HepG2 (cell line): ENCODE measurements around the gene FBXL20. TPM values are rescaled to one million over a fixed set of nuclear protein-coding genes. Genes with fewer than 3 reads are reported as not detected.

Source experiments
- CEBPB ChIP-seq: IDR thresholded peaks from 2 replicates; pipeline ENCODE4 v1.6.1; 2011; ENCODE audit warnings: low read depth, low read length, improper control_type of control experiment, borderline replicate concordance
- EEA1 ChIP-seq: sonication (generic); formaldehyde crosslinking; IDR thresholded peaks from 2 replicates; pipeline ENCODE4 v1.5.1; 2020; ENCODE audit warnings: mild to moderate bottlenecking, missing genetic modification reagents, borderline replicate concordance
- ELF3 ChIP-seq: IDR thresholded peaks from 2 replicates; pipeline ENCODE4 v1.6.1; 2016; ENCODE audit warnings: missing genetic modification reagents, missing compliant biosample characterization
- HOXA7 ChIP-seq: sonication (generic); formaldehyde crosslinking; IDR thresholded peaks from 2 replicates; pipeline ENCODE4 v1.8.1; 2022; ENCODE audit warnings: mild to moderate bottlenecking, missing genetic modification reagents, moderate library complexity
- ISL2 ChIP-seq: sonication (generic); formaldehyde crosslinking; IDR thresholded peaks from 2 replicates; pipeline ENCODE4 v1.5.0; 2020; ENCODE audit warnings: missing genetic modification reagents
- KLF9 ChIP-seq: IDR thresholded peaks from 2 replicates; pipeline ENCODE4 v1.6.1; 2016; ENCODE audit warnings: low read depth
- KMT2B ChIP-seq: IDR thresholded peaks from 2 replicates; pipeline ENCODE4 v1.6.1; 2016; ENCODE audit warnings: missing genetic modification reagents, missing compliant biosample characterization
- MTA1 ChIP-seq: sonication (generic); formaldehyde crosslinking; IDR thresholded peaks from 2 replicates; pipeline ENCODE4 v1.4.0; 2020; ENCODE audit warnings: missing genetic modification reagents, mild to moderate bottlenecking, borderline replicate concordance
- NAIF1 ChIP-seq: sonication (generic); formaldehyde crosslinking; IDR thresholded peaks from 2 replicates; pipeline ENCODE4 v1.5.0; 2020; ENCODE audit warnings: mild to moderate bottlenecking, missing genetic modification reagents, borderline replicate concordance
- NFYB ChIP-seq: sonication (generic); formaldehyde crosslinking; IDR thresholded peaks from 2 replicates; pipeline ENCODE4 v1.4.0; 2020; ENCODE audit warnings: missing genetic modification reagents
- NR2C2 ChIP-seq: sonication (generic); formaldehyde crosslinking; IDR thresholded peaks from 2 replicates; pipeline ENCODE4 v1.4.0; 2020; ENCODE audit warnings: missing genetic modification reagents, mild to moderate bottlenecking, moderate library complexity, borderline replicate concordance
- TGIF2 ChIP-seq: IDR thresholded peaks from 2 replicates; pipeline ENCODE4 v1.6.1; 2016; ENCODE audit warnings: control low read depth, missing compliant biosample characterization
- XBP1 ChIP-seq: sonication (generic); formaldehyde crosslinking; IDR thresholded peaks from 2 replicates; pipeline ENCODE4 v1.5.0; 2020; ENCODE audit warnings: missing genetic modification reagents
- ZFP62 ChIP-seq: sonication (generic); formaldehyde crosslinking; IDR thresholded peaks from 2 replicates; pipeline ENCODE4 v1.4.0; 2020; ENCODE audit warnings: missing genetic modification reagents
- ZNF235 ChIP-seq: sonication (generic); formaldehyde crosslinking; IDR thresholded peaks from 2 replicates; pipeline ENCODE4 v1.8.1; 2023; ENCODE audit warnings: mild to moderate bottlenecking, missing genetic modification reagents, borderline replicate concordance
- ZNF678 ChIP-seq: sonication (generic); formaldehyde crosslinking; IDR thresholded peaks from 2 replicates; pipeline ENCODE4 v1.4.0; 2020; ENCODE audit warnings: mild to moderate bottlenecking, missing genetic modification reagents
- ZNF782 ChIP-seq: sonication (generic); formaldehyde crosslinking; IDR thresholded peaks from 2 replicates; pipeline ENCODE4 v1.4.0; 2020; ENCODE audit warnings: missing genetic modification reagents, mild to moderate bottlenecking, borderline replicate concordance
- polyA plus RNA-seq, 8 experiments: library from polyadenylated mRNA; depleted of rRNA in 3 of 8; stranded (reverse) in 7 of 8; unstranded in 1 of 8; fragments of >200 nt; fragmentation: Illumina TruSeq in 4 of 8; extraction: Trizol in 4 of 8; gene quantifications; 2 replicates each; pipeline versions ENCODE4 v1.2.1 to v1.2.3, GENCODE V29; 2011 to 2016; ENCODE audit warnings: low read depth in 4 of 8, missing spikeins in 1 of 8, mixed read lengths in 1 of 8; ENCODE audit not compliant: insufficient read depth in 1 of 8
- total RNA-seq, 5 experiments: library from RNA; depleted of rRNA; stranded (reverse); fragments of >200 nt; fragmentation: Illumina TruSeq; extraction: Trizol; gene quantifications; 2 replicates each; pipeline ENCODE4 v1.2.3, GENCODE V29; 2016; ENCODE audit warnings: low read depth in 1 of 5
- TF ChIP-seq, protein P1 (sequence below): sonication (generic); formaldehyde crosslinking; IDR thresholded peaks from 2 replicates; pipeline ENCODE4 v1.5.0; 2020; ENCODE audit warnings: missing genetic modification reagents
- TF ChIP-seq, protein P2 (sequence below): sonication (generic); formaldehyde crosslinking; IDR thresholded peaks from 2 replicates; pipeline ENCODE4 v1.5.0; 2020; ENCODE audit warnings: mild to moderate bottlenecking, missing genetic modification reagents, borderline replicate concordance
- TF ChIP-seq, protein P3 (sequence below): sonication (generic); formaldehyde crosslinking; IDR thresholded peaks from 2 replicates; pipeline ENCODE4 v1.8.1; 2023; ENCODE audit warnings: mild to moderate bottlenecking, moderate library complexity, missing genetic modification reagents

FBXL20 gene
- total and polyA plus RNA-seq, 2 of the 13 experiments (the other 11 are each of a cell fraction or from before 2014, with no cell fraction given), result 10.2 to 10.3 TPM

DNA sequence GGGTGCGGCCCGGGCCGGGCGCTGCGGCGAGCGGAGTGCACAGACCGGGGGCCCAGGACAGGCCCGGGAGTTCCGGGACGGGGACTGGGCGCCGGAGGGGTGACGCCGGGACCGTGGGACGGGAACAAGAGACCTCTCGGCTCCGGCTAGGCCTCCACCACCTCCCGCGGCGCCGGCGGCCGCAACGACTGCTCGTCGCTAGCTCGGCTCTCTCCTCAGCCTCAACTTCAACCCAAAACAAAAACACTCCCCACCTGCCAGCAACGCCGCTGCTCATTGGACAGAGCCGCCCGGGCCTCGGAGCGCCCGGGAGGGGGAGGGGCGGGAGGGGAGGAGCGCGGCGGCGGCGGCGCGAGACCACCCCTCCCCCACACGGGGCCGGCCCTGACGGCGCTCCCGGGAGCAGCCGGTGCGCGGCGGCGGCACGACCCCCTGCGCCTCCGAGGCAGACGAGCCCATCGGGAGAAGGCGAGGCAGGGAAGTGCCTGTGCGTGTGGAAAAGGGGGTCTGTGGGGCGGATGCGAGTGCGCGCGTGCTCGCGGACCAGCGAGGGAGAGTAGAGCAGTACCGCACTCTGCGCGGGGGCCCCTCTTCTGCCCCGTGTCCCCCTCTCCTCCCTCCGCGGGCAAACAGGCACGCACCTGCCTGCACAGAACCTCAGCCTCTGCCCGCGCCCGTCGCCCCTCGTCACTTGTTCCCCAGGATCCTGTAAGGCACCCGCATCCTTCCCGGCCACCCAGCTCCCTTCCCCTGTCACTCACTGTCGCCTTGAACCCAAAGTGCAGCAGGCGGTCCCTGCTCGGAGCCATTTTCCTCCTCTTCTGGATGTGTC, at the start of gene FBXL20 (continued):
- TF ChIP-seq, protein P1, sequence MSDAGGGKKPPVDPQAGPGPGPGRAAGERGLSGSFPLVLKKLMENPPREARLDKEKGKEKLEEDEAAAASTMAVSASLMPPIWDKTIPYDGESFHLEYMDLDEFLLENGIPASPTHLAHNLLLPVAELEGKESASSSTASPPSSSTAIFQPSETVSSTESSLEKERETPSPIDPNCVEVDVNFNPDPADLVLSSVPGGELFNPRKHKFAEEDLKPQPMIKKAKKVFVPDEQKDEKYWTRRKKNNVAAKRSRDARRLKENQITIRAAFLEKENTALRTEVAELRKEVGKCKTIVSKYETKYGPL, result no peak
- 0 out of 2 replicates have a peak, but pooled peaks have one; percentile 81 for TF ChIP-seq HOXA7 (CRISPR knock-in tag)
- TF ChIP-seq, protein P2, sequence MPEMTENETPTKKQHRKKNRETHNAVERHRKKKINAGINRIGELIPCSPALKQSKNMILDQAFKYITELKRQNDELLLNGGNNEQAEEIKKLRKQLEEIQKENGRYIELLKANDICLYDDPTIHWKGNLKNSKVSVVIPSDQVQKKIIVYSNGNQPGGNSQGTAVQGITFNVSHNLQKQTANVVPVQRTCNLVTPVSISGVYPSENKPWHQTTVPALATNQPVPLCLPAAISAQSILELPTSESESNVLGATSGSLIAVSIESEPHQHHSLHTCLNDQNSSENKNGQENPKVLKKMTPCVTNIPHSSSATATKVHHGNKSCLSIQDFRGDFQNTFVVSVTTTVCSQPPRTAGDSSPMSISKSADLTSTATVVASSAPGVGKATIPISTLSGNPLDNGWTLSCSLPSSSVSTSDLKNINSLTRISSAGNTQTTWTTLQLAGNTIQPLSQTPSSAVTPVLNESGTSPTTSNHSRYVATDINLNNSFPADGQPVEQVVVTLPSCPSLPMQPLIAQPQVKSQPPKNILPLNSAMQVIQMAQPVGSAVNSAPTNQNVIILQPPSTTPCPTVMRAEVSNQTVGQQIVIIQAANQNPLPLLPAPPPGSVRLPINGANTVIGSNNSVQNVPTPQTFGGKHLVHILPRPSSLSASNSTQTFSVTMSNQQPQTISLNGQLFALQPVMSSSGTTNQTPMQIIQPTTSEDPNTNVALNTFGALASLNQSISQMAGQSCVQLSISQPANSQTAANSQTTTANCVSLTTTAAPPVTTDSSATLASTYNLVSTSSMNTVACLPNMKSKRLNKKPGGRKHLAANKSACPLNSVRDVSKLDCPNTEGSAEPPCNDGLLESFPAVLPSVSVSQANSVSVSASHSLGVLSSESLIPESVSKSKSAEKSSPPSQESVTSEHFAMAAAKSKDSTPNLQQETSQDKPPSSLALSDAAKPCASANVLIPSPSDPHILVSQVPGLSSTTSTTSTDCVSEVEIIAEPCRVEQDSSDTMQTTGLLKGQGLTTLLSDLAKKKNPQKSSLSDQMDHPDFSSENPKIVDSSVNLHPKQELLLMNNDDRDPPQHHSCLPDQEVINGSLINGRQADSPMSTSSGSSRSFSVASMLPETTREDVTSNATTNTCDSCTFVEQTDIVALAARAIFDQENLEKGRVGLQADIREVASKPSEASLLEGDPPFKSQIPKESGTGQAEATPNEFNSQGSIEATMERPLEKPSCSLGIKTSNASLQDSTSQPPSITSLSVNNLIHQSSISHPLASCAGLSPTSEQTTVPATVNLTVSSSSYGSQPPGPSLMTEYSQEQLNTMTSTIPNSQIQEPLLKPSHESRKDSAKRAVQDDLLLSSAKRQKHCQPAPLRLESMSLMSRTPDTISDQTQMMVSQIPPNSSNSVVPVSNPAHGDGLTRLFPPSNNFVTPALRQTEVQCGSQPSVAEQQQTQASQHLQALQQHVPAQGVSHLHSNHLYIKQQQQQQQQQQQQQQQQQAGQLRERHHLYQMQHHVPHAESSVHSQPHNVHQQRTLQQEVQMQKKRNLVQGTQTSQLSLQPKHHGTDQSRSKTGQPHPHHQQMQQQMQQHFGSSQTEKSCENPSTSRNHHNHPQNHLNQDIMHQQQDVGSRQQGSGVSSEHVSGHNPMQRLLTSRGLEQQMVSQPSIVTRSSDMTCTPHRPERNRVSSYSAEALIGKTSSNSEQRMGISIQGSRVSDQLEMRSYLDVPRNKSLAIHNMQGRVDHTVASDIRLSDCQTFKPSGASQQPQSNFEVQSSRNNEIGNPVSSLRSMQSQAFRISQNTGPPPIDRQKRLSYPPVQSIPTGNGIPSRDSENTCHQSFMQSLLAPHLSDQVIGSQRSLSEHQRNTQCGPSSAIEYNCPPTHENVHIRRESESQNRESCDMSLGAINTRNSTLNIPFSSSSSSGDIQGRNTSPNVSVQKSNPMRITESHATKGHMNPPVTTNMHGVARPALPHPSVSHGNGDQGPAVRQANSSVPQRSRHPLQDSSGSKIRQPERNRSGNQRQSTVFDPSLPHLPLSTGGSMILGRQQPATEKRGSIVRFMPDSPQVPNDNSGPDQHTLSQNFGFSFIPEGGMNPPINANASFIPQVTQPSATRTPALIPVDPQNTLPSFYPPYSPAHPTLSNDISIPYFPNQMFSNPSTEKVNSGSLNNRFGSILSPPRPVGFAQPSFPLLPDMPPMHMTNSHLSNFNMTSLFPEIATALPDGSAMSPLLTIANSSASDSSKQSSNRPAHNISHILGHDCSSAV, result 0 out of 2 replicates have a peak, but pooled peaks have one; percentile 46
- TF ChIP-seq, protein P3, sequence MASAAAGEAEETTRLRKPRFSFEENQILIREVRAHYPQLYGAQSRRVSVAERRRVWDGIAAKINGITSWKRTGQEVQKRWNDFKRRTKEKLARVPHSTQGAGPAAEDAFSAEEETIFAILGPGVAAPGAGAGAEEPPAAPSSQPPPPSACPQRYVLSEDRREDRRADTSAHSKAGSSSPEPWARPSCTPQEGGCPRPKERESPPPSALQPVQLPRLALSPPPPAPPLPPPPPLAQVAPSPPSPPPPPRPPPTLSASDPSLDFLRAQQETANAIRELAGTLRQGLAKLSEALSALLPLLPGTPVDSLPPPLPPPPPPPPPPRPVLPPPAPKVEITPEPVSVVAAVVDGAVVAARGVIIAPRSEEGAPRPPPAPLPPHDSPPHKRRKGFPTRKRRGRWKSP (CRISPR knock-in tag), result 0 out of 2 replicates have a peak, but pooled peaks have one; percentile 59
- TF ChIP-seq EEA1, result peak; percentile 44; the same call in 1 of the 2 replicates
- TF ChIP-seq TGIF2, result 0 out of 2 replicates have a peak, but pooled peaks have one; percentile 11
- TF ChIP-seq ZNF678 (CRISPR knock-in tag), result 0 out of 2 replicates have a peak, but pooled peaks have one; percentile 26
- no peak for TF ChIP-seq NAIF1
- TF ChIP-seq MTA1, result 0 out of 2 replicates have a peak, but pooled peaks have one; percentile 31
- TF ChIP-seq KMT2B (CRISPR knock-in tag), result peak; percentile 92
- peak; percentile 71 for TF ChIP-seq NR2C2 (CRISPR knock-in tag)
- TF ChIP-seq KLF9 (CRISPR knock-in tag), result no peak
- TF ChIP-seq ZFP62 (CRISPR knock-in tag), result no peak
- TF ChIP-seq CEBPB, result no peak
- TF ChIP-seq ZNF782 (CRISPR knock-in tag), result 0 out of 2 replicates have a peak, but pooled peaks have one; percentile 9
- no peak for TF ChIP-seq XBP1 (CRISPR knock-in tag)
- TF ChIP-seq ISL2 (CRISPR knock-in tag), result no peak; the same call in none of the 2 replicates
- TF ChIP-seq ELF3, result peak; percentile 48; the same call in 1 of the 2 replicates
- peak; percentile 35; the same call in 1 of the 2 replicates for TF ChIP-seq ZNF235
- peak; percentile 82 for TF ChIP-seq NFYB
